ENCODE data around the gene STX11.
A peak's percentile ranks its signal among the peaks of the same experiment; 100 is the strongest.
"Not testable (repeated sequence)": the region's sequence is repeated elsewhere in the genome, so short reads cannot be mapped to it uniquely, and the experiment has no call there.

Gene STX11

DNA sequence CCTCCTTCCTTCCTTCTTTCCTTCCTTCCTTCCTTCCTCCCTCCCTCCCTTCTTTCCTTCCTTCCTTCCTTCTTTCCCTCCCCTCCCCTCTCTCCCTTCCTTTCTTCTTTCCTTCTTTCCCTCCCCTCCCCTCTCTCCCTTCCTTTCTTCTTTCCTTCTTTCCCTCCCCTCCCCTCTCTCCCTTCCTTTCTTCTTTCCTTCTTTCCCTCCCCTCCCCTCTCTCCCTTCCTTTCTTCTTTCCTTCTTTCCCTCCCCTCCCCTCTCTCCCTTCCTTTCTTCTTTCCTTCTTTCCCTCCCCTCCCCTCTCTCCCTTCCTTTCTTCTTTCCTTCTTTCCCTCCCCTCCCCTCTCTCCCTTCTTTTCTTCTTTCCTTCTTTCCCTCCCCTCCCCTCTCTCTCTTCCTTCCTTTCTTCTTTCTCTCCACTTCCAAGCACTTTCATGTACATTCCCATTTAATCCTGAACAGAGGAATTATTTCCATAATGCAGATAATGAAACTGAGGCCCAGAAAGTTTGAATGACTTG lies 18.1 kb upstream of the STX11 start:
- not testable (repeated sequence) for H3K4me3 Mint-ChIP-seq; H3K9me3 Mint-ChIP-seq; H3K36me3 Mint-ChIP-seq (ENCODE audit: low read depth); DNase-seq; H3K27me3 Mint-ChIP-seq; H3K27ac Mint-ChIP-seq
- H3K4me1 Mint-ChIP-seq (ENCODE audit: low read depth): peaks cover 46% of the 10 kb centered on the region

DNA sequence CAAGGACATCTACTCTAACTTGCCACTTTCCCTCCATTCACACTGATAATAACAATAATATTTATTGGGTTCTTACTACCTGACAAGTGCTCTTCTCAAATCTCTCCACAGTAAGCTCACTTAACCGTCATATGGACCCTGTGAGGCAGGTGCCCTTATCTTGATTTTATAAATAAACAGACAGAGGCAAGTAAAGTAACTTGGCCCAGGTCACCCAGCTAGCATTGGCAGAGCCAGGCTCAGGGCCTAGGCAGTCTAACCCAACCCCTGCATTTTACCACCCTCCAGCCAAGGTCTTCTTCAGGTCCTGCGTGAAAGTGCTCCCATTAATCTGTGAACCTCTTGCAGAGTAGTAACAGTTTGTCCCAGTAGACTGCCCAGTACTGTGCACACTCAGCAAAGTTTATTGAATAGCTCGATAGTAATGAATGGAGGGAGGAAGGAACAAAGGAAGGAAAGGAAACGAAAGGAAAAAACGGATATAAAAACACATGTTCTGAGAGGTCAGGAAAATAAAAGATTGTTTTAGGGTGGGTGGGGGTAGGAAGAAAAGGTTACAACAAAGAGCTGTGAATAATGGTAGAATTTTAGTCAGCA lies 17.0 kb upstream of the STX11 start:
- H3K36me3 Mint-ChIP-seq (ENCODE audit: low read depth): no peaks in the 10 kb centered on the region
- no peak overlapping the region for H3K4me3 Mint-ChIP-seq
- H3K4me1 Mint-ChIP-seq (ENCODE audit: low read depth): peaks cover 46% of the 10 kb centered on the region
- no peak overlapping the region for H3K27ac Mint-ChIP-seq
- H3K27me3 Mint-ChIP-seq: peaks cover 2% of the 10 kb centered on the region
- H3K9me3 Mint-ChIP-seq: no peaks in the 10 kb centered on the region
- no peak for DNase-seq

DNA sequence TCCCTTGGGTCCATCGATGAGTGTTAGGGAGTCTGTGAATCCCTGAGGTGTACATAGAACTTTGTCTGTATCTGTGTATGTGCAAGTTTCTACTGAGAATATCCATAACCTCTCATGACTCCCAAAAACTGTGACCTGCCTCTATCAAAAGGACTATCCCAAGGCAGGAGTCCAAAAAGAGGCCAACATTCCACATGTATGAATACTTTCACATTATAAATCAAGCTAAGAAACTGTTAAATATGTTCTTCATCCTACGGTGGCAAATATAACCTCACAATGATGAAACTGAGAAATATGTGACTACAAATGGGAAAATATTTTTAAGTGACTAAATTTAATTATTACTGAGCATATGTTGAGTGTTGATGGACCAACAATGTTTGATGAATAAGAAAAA lies 16.1 kb upstream of the STX11 start:
- peaks cover 41% of the 10 kb centered on the region for H3K4me1 Mint-ChIP-seq (ENCODE audit: low read depth)
- H3K27me3 Mint-ChIP-seq: no peaks in the 10 kb centered on the region
- DNase-seq: no peak
- H3K4me3 Mint-ChIP-seq: no peak overlapping the region
- no peaks in the 10 kb centered on the region for H3K9me3 Mint-ChIP-seq
- no peak overlapping the region for H3K27ac Mint-ChIP-seq
- H3K36me3 Mint-ChIP-seq (ENCODE audit: low read depth): no peaks in the 10 kb centered on the region

DNA sequence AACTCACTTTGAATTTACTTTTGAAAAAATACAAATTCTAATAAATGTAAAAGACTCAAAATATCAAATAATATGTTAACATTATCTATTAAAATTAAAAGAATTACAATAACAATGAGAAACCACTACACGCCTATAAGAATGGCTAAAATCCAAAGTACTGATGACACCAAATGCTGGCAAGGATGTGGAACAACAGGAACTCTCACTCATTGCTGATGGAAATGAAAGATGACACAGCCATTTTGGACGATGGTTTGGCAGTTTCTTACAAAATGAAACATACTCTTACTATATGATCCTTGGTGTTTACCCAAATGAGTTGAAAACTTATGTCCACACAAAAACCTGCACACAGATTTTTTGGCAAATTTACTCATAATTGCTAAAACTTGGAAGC lies 15.6 kb upstream of the STX11 start:
- Mint-ChIP-seq H3K4me3 (no peak overlapping the region), H3K4me1 (ENCODE audit: low read depth) (peaks cover 35% of the 10 kb centered on the region), H3K27me3 (no peaks in the 10 kb centered on the region), H3K27ac (no peak overlapping the region), H3K36me3 (ENCODE audit: low read depth) (no peaks in the 10 kb centered on the region), H3K9me3 (no peaks in the 10 kb centered on the region)
- DNase-seq: no peak

DNA sequence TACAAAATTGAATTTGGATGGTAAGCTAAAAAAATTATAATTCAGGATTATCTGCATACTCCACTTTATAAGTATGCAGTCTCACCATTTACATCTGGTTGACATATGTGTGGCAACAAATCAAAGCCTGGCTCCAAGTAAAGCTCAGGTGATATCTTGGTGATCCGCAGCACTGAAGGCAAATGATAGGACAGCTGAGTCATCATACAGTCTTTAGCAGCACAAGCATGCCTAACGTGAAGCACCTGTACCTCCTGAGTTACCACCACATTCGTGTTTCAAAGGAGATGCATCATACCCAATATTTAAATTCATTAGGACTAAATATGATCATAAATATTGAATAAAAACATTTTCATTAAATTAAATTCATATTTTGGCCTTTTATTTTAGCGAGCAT lies 11.8 kb upstream of the STX11 start:
- H3K27ac Mint-ChIP-seq: no peak overlapping the region
- DNase-seq: no peak
- H3K4me3 Mint-ChIP-seq: no peak overlapping the region
- no peaks in the 10 kb centered on the region for H3K9me3 Mint-ChIP-seq
- H3K27me3 Mint-ChIP-seq: no peaks in the 10 kb centered on the region
- H3K4me1 Mint-ChIP-seq (ENCODE audit: low read depth): peaks cover 5% of the 10 kb centered on the region
- H3K36me3 Mint-ChIP-seq (ENCODE audit: low read depth): no peaks in the 10 kb centered on the region

DNA sequence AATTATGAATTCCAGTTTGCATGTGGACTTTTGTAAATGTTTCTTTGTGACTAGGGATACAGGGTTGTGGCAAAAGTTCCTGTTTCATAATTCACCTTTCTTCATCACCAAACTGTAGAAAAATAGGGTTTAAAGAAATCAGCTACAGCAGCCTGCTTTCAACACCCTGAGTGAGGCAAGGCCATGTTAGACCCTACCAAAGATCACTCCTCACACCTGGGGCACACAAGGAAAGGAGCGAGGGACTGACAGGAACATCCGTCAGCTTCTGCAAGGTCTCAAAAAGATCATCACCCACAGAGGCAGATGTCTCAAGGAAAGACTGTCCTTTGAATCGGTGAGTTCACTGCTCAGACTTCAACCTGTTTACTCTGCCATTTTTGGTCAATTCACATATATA lies 10.5 kb upstream of the STX11 start:
- Mint-ChIP-seq H3K4me3 (no peak overlapping the region), H3K36me3 (ENCODE audit: low read depth) (no peaks in the 10 kb centered on the region), H3K27me3 (no peaks in the 10 kb centered on the region), H3K4me1 (ENCODE audit: low read depth) (peaks cover 2% of the 10 kb centered on the region), H3K27ac (no peak overlapping the region), H3K9me3 (no peaks in the 10 kb centered on the region)
- DNase-seq: no peak

DNA sequence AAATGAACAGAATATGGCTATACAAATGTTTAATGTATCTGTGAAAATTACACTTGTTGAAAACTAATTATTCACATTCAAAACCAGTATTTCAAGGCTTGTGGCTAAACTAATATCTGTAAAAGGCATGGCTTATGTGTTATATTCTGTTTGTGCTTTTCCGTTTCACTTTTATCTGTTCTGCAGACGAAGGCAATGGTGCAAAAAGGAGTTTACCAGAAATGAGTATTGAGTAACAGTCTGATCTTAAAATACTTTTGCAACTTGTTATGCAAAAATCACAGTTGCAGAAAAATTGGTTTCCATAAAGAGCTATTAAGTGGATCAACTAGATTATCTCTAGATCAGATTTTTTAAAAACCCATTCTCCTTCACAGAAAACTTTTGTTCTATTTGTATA lies 9.4 kb upstream of the STX11 start:
- H3K4me1 Mint-ChIP-seq (ENCODE audit: low read depth): no peaks in the 10 kb centered on the region
- no peak overlapping the region for H3K4me3 Mint-ChIP-seq
- no peaks in the 10 kb centered on the region for H3K36me3 Mint-ChIP-seq (ENCODE audit: low read depth)
- H3K9me3 Mint-ChIP-seq: no peaks in the 10 kb centered on the region
- H3K27me3 Mint-ChIP-seq: no peaks in the 10 kb centered on the region
- H3K27ac Mint-ChIP-seq: no peak overlapping the region
- DNase-seq: no peak

DNA sequence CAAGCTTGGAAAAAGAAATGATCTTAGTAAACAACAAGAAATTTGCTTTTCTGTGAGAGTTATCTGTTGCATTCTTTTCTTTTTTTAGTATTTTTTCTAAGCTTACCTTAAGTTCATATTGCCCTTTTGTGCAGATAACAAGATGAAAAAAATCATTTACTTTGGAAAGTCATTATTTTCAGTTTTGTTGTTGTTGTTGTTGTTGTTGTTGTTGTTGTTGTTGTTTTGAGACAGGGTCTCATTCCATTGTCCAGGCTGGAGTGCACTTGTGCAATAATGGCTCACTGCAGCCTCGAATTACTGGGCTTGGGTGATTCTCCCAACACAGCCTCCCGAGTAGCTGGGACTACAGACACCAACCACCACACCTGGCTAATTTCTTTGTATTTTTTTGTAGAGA lies 8.8 kb upstream of the STX11 start:
- Mint-ChIP-seq H3K9me3 (no peaks in the 10 kb centered on the region), H3K4me3 (no peak overlapping the region), H3K27me3 (no peaks in the 10 kb centered on the region), H3K36me3 (ENCODE audit: low read depth) (no peaks in the 10 kb centered on the region), H3K4me1 (ENCODE audit: low read depth) (no peaks in the 10 kb centered on the region), H3K27ac (no peak overlapping the region)
- no peak for DNase-seq

DNA sequence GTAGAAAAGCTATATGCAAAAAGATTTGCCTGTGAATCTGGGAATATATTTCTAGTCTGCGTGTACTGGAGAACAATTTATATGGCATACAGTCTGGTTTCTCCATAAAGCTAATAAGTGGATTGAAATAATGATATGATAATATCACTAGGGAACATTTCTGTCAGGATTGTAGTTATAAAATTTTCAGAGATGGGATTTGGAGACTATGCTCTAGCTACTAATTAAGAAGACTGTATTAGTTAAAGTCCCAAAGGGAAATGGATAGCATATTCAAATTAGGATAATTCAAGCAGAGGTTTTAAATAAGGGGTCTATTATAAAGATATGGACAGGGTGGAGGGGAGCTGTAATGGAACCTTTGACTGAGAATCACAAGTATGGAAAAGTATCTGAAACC lies 7.2 kb upstream of the STX11 start:
- Mint-ChIP-seq H3K4me3 (no peak overlapping the region), H3K36me3 (ENCODE audit: low read depth) (no peaks in the 10 kb centered on the region), H3K9me3 (no peaks in the 10 kb centered on the region), H3K27me3 (no peaks in the 10 kb centered on the region), H3K4me1 (ENCODE audit: low read depth) (peaks cover 1% of the 10 kb centered on the region), H3K27ac (no peak overlapping the region)
- DNase-seq: no peak

DNA sequence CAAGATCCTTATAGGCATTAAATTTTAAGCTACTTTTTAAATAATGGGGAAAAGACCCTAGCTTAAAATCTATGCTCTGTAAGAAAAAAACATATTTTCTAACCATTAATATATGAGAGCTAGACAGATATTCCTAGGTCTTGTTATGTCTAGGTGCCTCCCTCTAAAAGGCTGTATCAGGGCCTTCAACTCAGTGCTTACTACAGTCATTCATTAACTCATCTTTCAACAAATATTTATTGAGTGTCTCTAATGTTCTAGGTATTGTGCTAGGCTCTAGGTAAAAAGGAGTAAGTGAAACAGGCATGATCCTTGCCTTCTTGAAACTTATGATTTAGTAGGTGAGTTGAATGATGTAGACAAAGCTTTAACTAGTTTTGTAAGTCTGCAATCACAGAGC lies 6.4 kb upstream of the STX11 start:
- H3K36me3 Mint-ChIP-seq (ENCODE audit: low read depth): no peaks in the 10 kb centered on the region
- H3K9me3 Mint-ChIP-seq: no peaks in the 10 kb centered on the region
- H3K27ac Mint-ChIP-seq: no peak overlapping the region
- peaks cover 1% of the 10 kb centered on the region for H3K4me1 Mint-ChIP-seq (ENCODE audit: low read depth)
- no peak overlapping the region for H3K4me3 Mint-ChIP-seq
- no peaks in the 10 kb centered on the region for H3K27me3 Mint-ChIP-seq
- DNase-seq: no peak

DNA sequence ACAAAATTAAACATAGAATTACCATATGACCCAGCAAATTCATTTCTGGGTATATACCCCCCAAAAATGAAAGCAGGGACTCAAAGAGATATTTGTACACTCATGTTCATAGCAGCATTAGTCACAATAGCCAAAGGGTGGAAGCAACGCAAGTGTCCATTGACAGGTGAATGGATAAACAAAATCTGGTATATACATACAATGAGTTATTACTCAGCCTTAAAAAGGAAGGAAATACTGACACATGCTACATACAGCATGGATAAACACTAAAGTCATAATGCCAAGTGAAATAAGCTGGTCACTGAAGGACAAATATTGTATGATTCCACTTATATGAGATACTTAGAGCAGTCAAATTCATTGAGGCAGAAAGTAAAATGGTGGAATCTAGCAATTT lies 5.3 kb upstream of the STX11 start:
- Mint-ChIP-seq H3K4me1 (ENCODE audit: low read depth) (peaks cover 6% of the 10 kb centered on the region), H3K27ac (no peak overlapping the region), H3K9me3 (no peaks in the 10 kb centered on the region), H3K36me3 (ENCODE audit: low read depth) (no peaks in the 10 kb centered on the region), H3K27me3 (no peaks in the 10 kb centered on the region), H3K4me3 (no peak overlapping the region)
- DNase-seq: no peak

DNA sequence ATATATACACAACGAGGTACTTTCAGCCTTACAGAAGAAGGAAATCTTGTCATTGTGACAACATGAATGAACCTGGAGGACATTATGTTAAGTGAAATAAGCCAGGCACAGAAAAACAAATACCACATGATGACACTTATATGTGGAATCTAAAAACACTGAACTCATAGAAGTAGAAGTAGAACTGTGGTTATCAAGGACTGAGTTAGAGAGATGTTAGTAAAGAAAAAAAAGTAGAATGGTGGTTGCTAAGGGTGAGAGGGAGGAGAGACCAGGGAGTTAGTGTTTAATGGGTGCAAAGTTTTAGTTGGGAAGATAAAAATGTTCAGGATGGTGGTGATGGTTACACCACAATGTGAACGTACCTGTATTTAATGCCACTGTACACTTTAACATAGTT lies 4.8 kb upstream of the STX11 start:
- Mint-ChIP-seq H3K4me3 (no peak overlapping the region), H3K27me3 (no peaks in the 10 kb centered on the region), H3K9me3 (no peaks in the 10 kb centered on the region), H3K27ac (no peak overlapping the region), H3K4me1 (ENCODE audit: low read depth) (peaks cover 6% of the 10 kb centered on the region), H3K36me3 (ENCODE audit: low read depth) (peaks cover 1% of the 10 kb centered on the region)
- no peak for DNase-seq

DNA sequence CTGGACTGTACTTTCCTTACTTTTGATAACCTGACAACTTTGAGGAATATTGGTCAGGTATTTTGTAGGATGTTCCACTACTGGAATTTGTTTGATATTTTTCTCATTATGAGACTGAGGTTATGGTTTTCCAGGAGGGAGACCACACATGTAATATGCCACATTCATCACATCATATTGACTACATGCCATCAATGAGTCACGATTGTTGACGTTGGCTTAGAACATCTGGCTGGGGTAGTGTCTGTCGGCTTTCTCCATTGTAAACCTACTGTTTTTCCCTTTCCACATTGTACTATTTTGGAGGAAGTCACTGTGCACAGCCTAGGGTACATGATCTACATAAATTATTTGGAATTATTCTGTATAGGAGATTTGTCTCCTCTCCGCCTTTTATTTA lies 1.4 kb upstream of the STX11 start:
- no peak for DNase-seq
- Mint-ChIP-seq H3K4me3 (no peak overlapping the region), H3K27ac (no peak overlapping the region), H3K27me3 (no peaks in the 10 kb centered on the region), H3K36me3 (ENCODE audit: low read depth) (peaks cover 32% of the 10 kb centered on the region), H3K4me1 (ENCODE audit: low read depth) (peaks cover 35% of the 10 kb centered on the region), H3K9me3 (no peaks in the 10 kb centered on the region)

DNA sequence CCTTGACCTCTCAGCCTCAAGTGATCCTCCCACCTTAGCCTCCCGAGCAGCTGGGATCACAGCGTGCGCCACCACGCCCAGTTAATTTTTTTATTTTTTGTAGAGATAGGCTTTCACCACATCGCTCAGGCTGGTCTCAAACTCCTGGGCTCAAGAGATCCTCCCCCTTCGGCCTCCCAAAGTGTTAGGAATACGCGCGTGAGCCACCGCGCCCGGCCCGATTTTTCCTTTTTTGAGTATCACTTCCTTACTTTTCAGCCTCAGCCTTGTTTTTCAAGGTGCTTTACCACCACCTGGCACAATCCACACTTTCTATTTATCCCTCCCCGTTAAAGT lies 791 bp upstream of the STX11 start:
- no peaks in the 10 kb centered on the region for H3K27me3 Mint-ChIP-seq
- peaks cover 41% of the 10 kb centered on the region for H3K4me1 Mint-ChIP-seq (ENCODE audit: low read depth)
- peak overlapping the region; percentile 89 for H3K27ac Mint-ChIP-seq
- H3K9me3 Mint-ChIP-seq: no peaks in the 10 kb centered on the region
- H3K36me3 Mint-ChIP-seq (ENCODE audit: low read depth): peaks cover 38% of the 10 kb centered on the region
- H3K4me3 Mint-ChIP-seq: peak overlapping the region; percentile 83
- DNase-seq: no peak

DNA sequence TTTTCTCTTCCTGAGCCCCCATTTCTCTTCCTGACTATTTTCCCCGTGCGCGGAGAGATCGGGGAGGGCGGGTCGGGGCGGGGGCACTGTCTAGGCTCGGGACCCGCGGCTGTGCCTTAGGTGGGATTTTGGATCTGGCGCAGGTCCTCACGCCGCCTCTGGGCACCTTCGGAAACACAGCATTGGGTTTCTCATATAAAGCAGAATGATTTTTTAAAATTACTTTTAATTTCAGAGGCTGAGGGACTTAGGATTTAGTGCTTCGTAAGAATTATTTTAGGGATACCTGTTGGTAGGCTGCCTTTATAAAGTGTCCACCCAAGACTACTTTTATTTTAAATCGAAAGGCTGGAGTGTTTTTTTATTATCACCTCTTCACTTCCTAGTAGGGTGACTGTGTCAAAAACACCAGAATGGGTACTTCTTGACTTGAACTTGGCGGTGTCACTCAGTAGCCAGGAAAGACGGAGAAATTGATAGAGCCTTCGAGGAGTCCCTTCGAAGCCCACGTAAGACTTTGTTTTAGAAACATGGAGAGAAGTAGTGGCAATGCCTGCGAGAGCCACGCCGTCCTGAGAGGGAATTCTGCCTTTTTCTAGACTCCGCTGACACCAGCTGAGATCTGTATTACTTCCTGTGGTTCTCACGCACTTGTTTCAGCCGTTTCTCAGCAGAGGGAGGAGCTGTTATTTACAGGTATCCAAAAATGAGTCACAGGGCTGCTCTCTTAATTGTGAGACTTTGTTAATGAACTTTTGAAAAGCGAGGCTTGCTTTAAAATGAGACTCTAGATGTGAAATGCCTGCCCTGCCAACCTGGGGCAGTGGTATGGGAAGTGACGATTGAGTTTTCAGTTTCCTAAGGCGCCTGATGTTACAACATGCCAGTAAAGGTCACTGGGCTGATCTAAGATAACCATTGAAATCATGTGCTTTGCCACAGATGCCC lies 667 bp downstream of the STX11 start:
- H3K4me3 Mint-ChIP-seq: peak overlapping the region; percentile 83
- H3K9me3 Mint-ChIP-seq: no peaks in the 10 kb centered on the region
- no peaks in the 10 kb centered on the region for H3K27me3 Mint-ChIP-seq
- H3K36me3 Mint-ChIP-seq (ENCODE audit: low read depth): peaks cover 50% of the 10 kb centered on the region
- peak; percentile 79 for DNase-seq
- peaks cover 54% of the 10 kb centered on the region for H3K4me1 Mint-ChIP-seq (ENCODE audit: low read depth)
- H3K27ac Mint-ChIP-seq: peak overlapping the region; percentile 97

Measured in activated T-cell treated with anti-CD3 and anti-CD28 coated beads, Interleukin-2, amount 50 U/mL, for 24 hours (primary cell).